Ishikawa (cell line): Measurements from ENCODE around the gene SNCAIP.

ENCODE experiments used
- CEBPB ChIP-seq: IDR thresholded peaks from 2 replicates; pipeline ENCODE4 v1.6.1; 2012
- EP300 ChIP-seq: IDR thresholded peaks from 2 replicates; pipeline ENCODE4 v1.6.1; 2012; ENCODE audit warnings: borderline replicate concordance
- TCF12 ChIP-seq: IDR thresholded peaks from 2 replicates; pipeline ENCODE4 v1.6.1; 2012; ENCODE audit warnings: low read depth

DNA sequence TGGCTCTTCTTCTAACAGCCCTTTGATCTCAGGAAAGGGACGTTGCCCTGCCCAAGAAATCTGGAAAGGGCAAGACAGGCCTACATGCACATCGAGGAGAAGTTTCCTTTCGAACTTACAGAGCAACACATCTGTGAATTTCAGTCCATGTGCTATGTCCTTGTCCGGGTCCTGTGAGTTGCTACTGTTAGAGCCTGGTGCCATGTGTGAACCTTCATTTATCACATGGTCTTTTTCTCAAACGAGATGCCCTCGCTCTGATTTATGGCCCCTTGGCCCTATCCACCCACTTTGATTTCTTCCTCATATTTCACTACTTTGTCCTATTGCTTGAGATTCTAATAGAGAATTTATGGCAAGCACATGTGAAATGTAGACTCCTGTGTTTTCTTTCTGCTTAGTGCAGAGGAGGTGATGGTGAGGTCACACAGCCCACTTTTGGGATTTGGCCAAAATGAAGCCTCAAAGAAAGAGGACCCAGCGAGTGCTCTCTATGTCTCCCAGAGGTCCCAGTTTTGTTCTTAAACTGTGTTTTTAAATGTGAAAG lies 153.1 kb downstream of the SNCAIP start:
- no peak for TF ChIP-seq TCF12
- TF ChIP-seq EP300, result no peak
- TF ChIP-seq CEBPB, result no peak
